ENCODE results near the gene NRN1L. TPM values are rescaled to one million over a fixed set of nuclear protein-coding genes. Genes with fewer than 3 reads are reported as not detected.

Gene NRN1L
- total and polyA plus RNA-seq, 2 donors (not counting 1 experiment from before 2014, with no cell fraction given): 0.10 to 0.17 TPM

DNA sequence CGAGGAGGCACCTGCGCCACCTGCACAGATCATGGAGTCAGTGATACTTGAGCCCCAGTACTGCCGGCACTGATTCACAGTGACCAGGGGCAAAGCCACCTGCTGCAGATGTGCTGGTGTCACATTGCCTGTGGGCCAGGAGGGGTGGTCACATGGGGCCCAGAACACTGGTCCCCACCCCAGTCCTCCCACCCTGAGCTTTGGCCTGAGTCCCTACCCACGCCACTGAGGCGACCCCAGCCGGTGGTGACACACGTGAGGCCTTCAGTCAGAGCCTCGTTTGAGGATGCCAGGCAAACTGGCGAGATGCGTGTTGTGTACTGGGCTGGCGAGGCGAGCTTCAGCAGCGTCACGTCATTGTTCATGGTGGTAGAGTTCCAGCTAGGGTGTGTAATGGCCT, 45.5 kb downstream of the NRN1L start:
- Histone ChIP-seq H3K4me3 (replicated peaks in 1 of 4; ENCODE audit: control extremely low read depth in 1 of 4, insufficient read depth in 1 of 4, low read depth in 3 of 4, low read length in 4 of 4) (no peak overlapping the region), H3K27me3 (ENCODE audit: control insufficient read depth, insufficient read depth, low read length) (no peaks in the 10 kb centered on the region), H3K36me3 (ENCODE audit: control insufficient read depth, insufficient read depth, low read length) (peaks cover 14% of the 10 kb centered on the region), H3K9me3 (ENCODE audit: control insufficient read depth, insufficient read depth, low read depth, low read length) (no peaks in the 10 kb centered on the region), H2AFZ (ENCODE audit: low read length) (no peak overlapping the region), H3K79me2 (ENCODE audit: control insufficient read depth, insufficient read depth, low read length) (no peaks in the 10 kb centered on the region), H3K4me2 (ENCODE audit: extremely low read depth, insufficient read depth, low read length) (no peak overlapping the region), H3K9ac (ENCODE audit: insufficient read depth, low read length) (no peak overlapping the region), H4K20me1 (ENCODE audit: control insufficient read depth, extremely low read depth, insufficient read depth, low read length) (no peaks in the 10 kb centered on the region), H3K27ac (ENCODE audit: insufficient read depth, low read length) (no peak overlapping the region), H3K4me1 (ENCODE audit: control insufficient read depth, extremely low read depth, insufficient read depth, low read length) (peaks cover 8% of the 10 kb centered on the region)
- no peak for DNase-seq (ENCODE audit: low read depth in 2 of 2)
- TF ChIP-seq EZH2 (IDR thresholded peaks at IDR 0.05; ENCODE audit: low read length, missing control alignments): no peak
- TF ChIP-seq, protein P1, sequence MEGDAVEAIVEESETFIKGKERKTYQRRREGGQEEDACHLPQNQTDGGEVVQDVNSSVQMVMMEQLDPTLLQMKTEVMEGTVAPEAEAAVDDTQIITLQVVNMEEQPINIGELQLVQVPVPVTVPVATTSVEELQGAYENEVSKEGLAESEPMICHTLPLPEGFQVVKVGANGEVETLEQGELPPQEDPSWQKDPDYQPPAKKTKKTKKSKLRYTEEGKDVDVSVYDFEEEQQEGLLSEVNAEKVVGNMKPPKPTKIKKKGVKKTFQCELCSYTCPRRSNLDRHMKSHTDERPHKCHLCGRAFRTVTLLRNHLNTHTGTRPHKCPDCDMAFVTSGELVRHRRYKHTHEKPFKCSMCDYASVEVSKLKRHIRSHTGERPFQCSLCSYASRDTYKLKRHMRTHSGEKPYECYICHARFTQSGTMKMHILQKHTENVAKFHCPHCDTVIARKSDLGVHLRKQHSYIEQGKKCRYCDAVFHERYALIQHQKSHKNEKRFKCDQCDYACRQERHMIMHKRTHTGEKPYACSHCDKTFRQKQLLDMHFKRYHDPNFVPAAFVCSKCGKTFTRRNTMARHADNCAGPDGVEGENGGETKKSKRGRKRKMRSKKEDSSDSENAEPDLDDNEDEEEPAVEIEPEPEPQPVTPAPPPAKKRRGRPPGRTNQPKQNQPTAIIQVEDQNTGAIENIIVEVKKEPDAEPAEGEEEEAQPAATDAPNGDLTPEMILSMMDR (conservative IDR thresholded peaks at IDR 0.05 in 1 of 2, IDR thresholded peaks at IDR 0.05 in 1 of 2; ENCODE audit: low read depth in 1 of 2, low read length in 2 of 2): no peak

DNA sequence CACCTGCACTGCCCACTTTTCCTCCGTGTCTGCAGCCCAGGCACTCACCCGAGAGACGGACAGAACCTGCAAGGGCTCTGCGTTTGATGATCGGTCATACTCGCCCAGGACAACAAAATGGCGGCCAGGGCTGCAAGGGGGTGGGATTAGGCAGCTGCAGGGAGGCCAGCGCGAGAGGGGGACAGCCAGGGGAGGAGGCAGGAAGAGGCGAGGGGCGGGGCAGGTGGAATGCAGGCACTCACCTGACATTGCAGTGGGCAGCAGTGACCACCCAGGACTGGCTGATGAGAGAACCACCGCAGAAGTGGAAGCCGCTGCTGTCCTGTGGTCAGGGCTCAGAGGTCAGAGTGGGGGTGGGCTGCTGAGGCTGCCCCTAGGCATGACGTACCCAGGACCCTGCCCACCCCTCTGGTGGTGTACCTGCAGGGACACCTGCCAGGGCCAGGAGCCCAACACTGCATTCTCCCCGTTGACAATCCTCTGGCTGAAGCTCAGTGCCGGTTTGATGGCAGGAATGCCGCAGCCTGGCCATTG, 46.1 kb downstream of the NRN1L start:
- TF ChIP-seq, protein P1 (conservative IDR thresholded peaks at IDR 0.05 in 1 of 2, IDR thresholded peaks at IDR 0.05 in 1 of 2; ENCODE audit: low read depth in 1 of 2, low read length in 2 of 2): no peak
- no peak for TF ChIP-seq EZH2 (IDR thresholded peaks at IDR 0.05; ENCODE audit: low read length, missing control alignments)
- Histone ChIP-seq H3K4me2 (ENCODE audit: extremely low read depth, insufficient read depth, low read length) (no peak overlapping the region), H3K9me3 (ENCODE audit: control insufficient read depth, insufficient read depth, low read depth, low read length) (no peaks in the 10 kb centered on the region), H3K79me2 (ENCODE audit: control insufficient read depth, insufficient read depth, low read length) (no peaks in the 10 kb centered on the region), H2AFZ (ENCODE audit: low read length) (no peak overlapping the region), H4K20me1 (ENCODE audit: control insufficient read depth, extremely low read depth, insufficient read depth, low read length) (no peaks in the 10 kb centered on the region), H3K4me1 (ENCODE audit: control insufficient read depth, extremely low read depth, insufficient read depth, low read length) (peaks cover 8% of the 10 kb centered on the region), H3K27ac (ENCODE audit: insufficient read depth, low read length) (no peak overlapping the region), H3K9ac (ENCODE audit: insufficient read depth, low read length) (no peak overlapping the region), H3K27me3 (ENCODE audit: control insufficient read depth, insufficient read depth, low read length) (no peaks in the 10 kb centered on the region), H3K36me3 (ENCODE audit: control insufficient read depth, insufficient read depth, low read length) (peaks cover 14% of the 10 kb centered on the region), H3K4me3 (replicated peaks in 1 of 4; ENCODE audit: control extremely low read depth in 1 of 4, insufficient read depth in 1 of 4, low read depth in 3 of 4, low read length in 4 of 4) (no peak overlapping the region)
- no peak for DNase-seq (ENCODE audit: low read depth in 2 of 2)

DNA sequence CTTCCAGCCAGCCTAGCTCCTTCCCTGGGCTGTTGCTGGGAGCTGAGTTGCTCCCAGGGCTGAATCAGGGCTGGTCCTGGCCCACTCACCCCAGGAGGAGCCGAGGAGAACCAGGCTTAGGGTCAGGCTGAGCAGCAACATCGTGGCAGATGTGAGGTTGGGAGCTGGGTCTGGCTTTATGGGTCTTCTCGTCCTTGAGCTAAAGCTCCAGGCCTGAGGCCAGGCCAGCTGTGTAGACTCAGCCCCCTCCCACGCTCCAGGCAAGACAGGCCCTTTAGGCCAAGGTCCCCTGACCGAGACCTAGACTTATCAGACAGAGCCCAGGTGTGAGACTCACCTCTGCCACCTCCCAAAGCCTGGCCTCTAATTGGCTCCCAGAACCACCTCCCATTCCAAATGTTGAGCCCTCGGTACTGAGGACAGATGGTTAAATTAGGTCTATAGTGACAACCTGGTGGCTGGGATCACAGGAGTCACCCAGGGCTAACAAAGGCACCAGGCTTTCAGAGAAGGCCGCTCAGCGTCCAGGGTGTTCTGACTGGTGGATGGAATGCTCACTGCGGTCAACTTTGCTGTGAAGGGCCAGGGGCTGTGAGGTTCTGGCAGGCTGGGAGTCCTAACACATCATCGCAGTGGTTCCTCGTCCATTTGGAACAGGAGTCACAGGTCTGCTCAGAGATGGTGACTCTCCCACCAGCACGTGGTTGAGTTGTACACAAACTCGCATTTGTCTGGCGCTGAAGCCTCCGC, 47.2 kb downstream of the NRN1L start, which contains the start of gene CTRL:
CTRL (minus strand) TSS at position 151 of the 750 bp plus-strand sequence; CDS start at position 141, 10 bp downstream.
- Histone ChIP-seq H3K27me3 (ENCODE audit: control insufficient read depth, insufficient read depth, low read length) (no peaks in the 10 kb centered on the region), H3K79me2 (ENCODE audit: control insufficient read depth, insufficient read depth, low read length) (peaks cover 1% of the 10 kb centered on the region), H3K4me3 (replicated peaks in 1 of 4; ENCODE audit: control extremely low read depth in 1 of 4, insufficient read depth in 1 of 4, low read depth in 3 of 4, low read length in 4 of 4) (no peak within 1 kb of the TSS), H3K4me1 (ENCODE audit: control insufficient read depth, extremely low read depth, insufficient read depth, low read length) (peaks cover 9% of the 10 kb centered on the region), H3K36me3 (ENCODE audit: control insufficient read depth, insufficient read depth, low read length) (peaks cover 14% of the 10 kb centered on the region), H4K20me1 (ENCODE audit: control insufficient read depth, extremely low read depth, insufficient read depth, low read length) (no peaks in the 10 kb centered on the region), H3K9ac (ENCODE audit: insufficient read depth, low read length) (no peak within 1 kb of the TSS), H3K4me2 (ENCODE audit: extremely low read depth, insufficient read depth, low read length) (no peak within 1 kb of the TSS), H3K9me3 (ENCODE audit: control insufficient read depth, insufficient read depth, low read depth, low read length) (no peaks in the 10 kb centered on the region), H2AFZ (ENCODE audit: low read length) (no peak within 1 kb of the TSS), H3K27ac (ENCODE audit: insufficient read depth, low read length) (no peak within 1 kb of the TSS)
- DNase-seq (ENCODE audit: low read depth in 2 of 2): no peak
- no peak for TF ChIP-seq EZH2 (IDR thresholded peaks at IDR 0.05; ENCODE audit: low read length, missing control alignments)
- TF ChIP-seq, protein P1 (conservative IDR thresholded peaks at IDR 0.05 in 1 of 2, IDR thresholded peaks at IDR 0.05 in 1 of 2; ENCODE audit: low read depth in 1 of 2, low read length in 2 of 2): peak; percentile 18 to 32
